Panc1 (cell line): ENCODE data around the gene RPS18. TPM values are rescaled to one million over a fixed set of nuclear protein-coding genes. Genes with fewer than 3 reads are reported as not detected.
A peak's percentile ranks its signal among the peaks of the same experiment; 100 is the strongest.

Experiments
- ATAC-seq: fragments of 200-7000 bp; cut with Tn5 transposase; 2 replicates; pipeline ENCODE4 v1.9.1; 2020; ENCODE audit warnings: mild to moderate bottlenecking, moderate library complexity
- BruUV-seq: library from RNA; stranded (reverse); fragments of 400-500 nt; replicated peaks from 2 replicates; lab custom pipeline; 2021; lab: Mats Ljungman, UMichigan
- CTCF ChIA-PET: fragments of 300-600 bp; sonication (Branson Sonifier 250); formaldehyde crosslinking; loops from one replicate; lab custom pipeline; 2022; ENCODE audit warnings: antibody characterized with exemption; lab: Charles Lee
- POLR2A ChIA-PET: fragments of 300-600 bp; sonication (Branson Sonifier 250); formaldehyde crosslinking; loops from one replicate; lab custom pipeline; 2022; ENCODE audit warnings: antibody characterized with exemption; lab: Charles Lee
- DNase-seq: peaks from one replicate; pipeline ENCODE4 v3.0.0-alpha.2; 2010; ENCODE audit warnings: low read depth, low spot score
- H3K27ac ChIP-seq: 2 replicates; pipeline ENCODE4 v1.5.1; 2011; ENCODE audit warnings: mild to moderate bottlenecking, low read length, inconsistent platforms
- H3K27me3 ChIP-seq: fragments of 200-500 bp; sonication (Bioruptor generic); 2 replicates; pipeline ENCODE4 v1.6.0; 2014; ENCODE audit warnings: low read length, inconsistent platforms; ENCODE audit not compliant: control insufficient read depth, insufficient read depth
- H3K36me3 ChIP-seq: fragments of 200-500 bp; sonication (Bioruptor generic); 2 replicates; pipeline ENCODE4 v1.5.1; 2014; ENCODE audit warnings: inconsistent platforms, mild to moderate bottlenecking, low read length, moderate library complexity; ENCODE audit not compliant: control insufficient read depth, insufficient read depth
- H3K4me1 ChIP-seq: 2 replicates; pipeline ENCODE4 v1.5.1; 2011; ENCODE audit warnings: inconsistent platforms, mild to moderate bottlenecking, low read length, moderate library complexity; ENCODE audit not compliant: control insufficient read depth, insufficient read depth
- H3K4me3 ChIP-seq, 2 experiments: 2 replicates each; pipeline ENCODE4 v1.5.1; 2011 to 2012; ENCODE audit warnings: low read depth in 2 of 2, low read length in 2 of 2, mild to moderate bottlenecking in 2 of 2, inconsistent platforms in 1 of 2, moderate library complexity in 1 of 2
- H3K9me3 ChIP-seq: fragments of 200-500 bp; sonication (Bioruptor generic); 2 replicates; pipeline ENCODE4 v1.5.1; 2014; ENCODE audit warnings: low read depth, mild to moderate bottlenecking, inconsistent platforms, low read length, moderate library complexity; ENCODE audit not compliant: control insufficient read depth, insufficient read depth
- CTCF ChIP-seq: fragments of 450-650 bp; IDR thresholded peaks from 2 replicates; pipeline ENCODE4 v1.5.1; 2017; ENCODE audit warnings: mild to moderate bottlenecking
- POLR2AphosphoS5 ChIP-seq: IDR thresholded peaks from 2 replicates; pipeline ENCODE4 v1.6.1; 2012; ENCODE audit warnings: mild to moderate bottlenecking, low read depth, low read length, moderate library complexity
- REST ChIP-seq, 2 experiments: IDR thresholded peaks; 2 replicates each; pipeline ENCODE4 v1.6.1; 2011 to 2012; ENCODE audit warnings: low read depth in 2 of 2, control low read depth in 1 of 2, low read length in 1 of 2, mild to moderate bottlenecking in 1 of 2, moderate library complexity in 1 of 2; ENCODE audit not compliant: insufficient read depth in 1 of 2
- SIN3A ChIP-seq: IDR thresholded peaks from 2 replicates; pipeline ENCODE4 v1.6.1; 2012; ENCODE audit warnings: low read depth, mild to moderate bottlenecking, low read length, moderate library complexity, borderline replicate concordance; ENCODE audit not compliant: insufficient read depth
- TCF7L2 ChIP-seq: IDR thresholded peaks from 2 replicates; pipeline ENCODE4 v1.6.1; 2011; ENCODE audit warnings: mild to moderate bottlenecking, low read depth, low read length, inconsistent platforms
- in situ Hi-C: cut with HindIII; loops from 2 replicates; pipeline ENCODE4 v1.10.0; 2016; ENCODE audit warnings: low sequenced_read_pairs, low pct_unique_long_range_greater_than_20kb
- intact Hi-C: fragments of 100-400 bp; cut with micrococcal nuclease; formaldehyde crosslinking; loops from one replicate; pipeline ENCODE4 v1.10.0; 2022; ENCODE audit not compliant: unreplicated experiment
- total RNA-seq: library from RNA; stranded (reverse); gene quantifications from one replicate; pipeline ENCODE4 v1.2.1, GENCODE V29; 2021; ENCODE audit not compliant: unreplicated experiment

RPS18 gene
- total RNA-seq, 1 experiment from 2014 or later, result 1,987 TPM

GRCh38 chr6:33276864-33277662, 5.2 kb downstream of the RPS18 start, which contains the start of gene B3GALT4:
Gene B3GALT4 (plus strand): TSS chr6:33277123. CDS start chr6:33277420, 297 bp downstream.
- Histone ChIP-seq H3K4me1 (peaks cover 53% of the 10 kb centered on the region), H3K36me3 (peaks cover 23% of the 10 kb centered on the region), H3K9me3 (no peaks in the 10 kb centered on the region), H3K27ac (peak within 1 kb of the TSS; percentile 100), H3K27me3 (no peaks in the 10 kb centered on the region), H3K4me3 (peak within 1 kb of the TSS; percentile 97)
- TF ChIP-seq SIN3A (peak; percentile 83; the same call in 1 of the 2 replicates), REST (IDR thresholded peaks at IDR 0.05; ENCODE audit: insufficient read depth in 1 of 2, low read depth in 2 of 2, low read length in 1 of 2) (no peak), CTCF (no peak; the same call in 1 of the 2 replicates), TCF7L2 (0 out of 2 replicates have a peak, but pooled peaks have one; percentile 21), POLR2AphosphoS5 (peak; percentile 98)
- intact Hi-C loops, result no loop called here
- peak; percentile 76 for ATAC-seq
- ChIA-PET CTCF (interaction anchor here (0.6 to 2.0 kb wide), 5 partner anchors 12 to 69 kb away, joined by 4 to 9 read pairs (median 5); partner anchors contain the start of genes PFDN6, RGL2 and WDR46), POLR2A (interaction anchor here (0.5 to 2.4 kb wide), 6 partner anchors 12 to 151 kb away, joined by 4 to 11 read pairs (median 6); partner anchors contain the start of genes PFDN6 and WDR46)
- DNase-seq, result no peak
- in situ Hi-C loops, result no loop called here
- BruUV-seq, result no TSS peak

GRCh38 chr6:33277663-33278391, 6.0 kb downstream of the RPS18 start:
- POLR2A ChIA-PET, result interaction anchor here (1.6 to 2.4 kb wide), 2 partner anchors 11 to 18 kb away, joined by 4 to 11 read pairs; partner anchors contain the start of genes PFDN6 and WDR46
- Histone ChIP-seq H3K4me1 (peaks cover 53% of the 10 kb centered on the region), H3K27ac (peak overlapping the region; percentile 84), H3K9me3 (no peaks in the 10 kb centered on the region), H3K27me3 (no peaks in the 10 kb centered on the region), H3K4me3 (peak overlapping the region; percentile 97), H3K36me3 (peaks cover 15% of the 10 kb centered on the region)
- intact Hi-C loops, result no loop called here
- ATAC-seq (peak; percentile 4), DNase-seq (no peak)
- CTCF ChIA-PET, result interaction anchor here (0.6 to 2.0 kb wide), 5 partner anchors 11 to 134 kb away, joined by 3 to 9 read pairs (median 5); partner anchors contain the start of genes PFDN6, RGL2 and WDR46
- no TSS peak for BruUV-seq
- TF ChIP-seq POLR2AphosphoS5 (0 out of 2 replicates have a peak, but pooled peaks have one; percentile 3), CTCF (no peak)
- in situ Hi-C loops, result no loop called here
